ENCODE measurements around the gene CLASP2. TPM values are rescaled to one million over a fixed set of nuclear protein-coding genes. Genes with fewer than 3 reads are reported as not detected.

The CLASP2 gene
- total RNA-seq, 1 experiment from 2014 or later = 157 TPM

Small RNAs within 50 kb of the gene (small RNA-seq; reads per million reads assigned to genes)
- gene COX6CP10 (not detected), gene RNA5SP128 (not detected)

Other genes starting within 250 kb of the CLASP2 start
- gene PDCD6IP, start 80.4 kb upstream of the CLASP2 start, total RNA-seq (2014; rRNA removed; shearing (Covaris generic); ENCODE audit: low replicate concordance) = 169 and 179 TPM in 2 replicates

Data from Karpas-422 (cell line).